GM23248 (cell line): ENCODE measurements around the gene PRSS33.

ENCODE experiments used
- EZH2 ChIP-seq: fragments of 200-600 bp; sonication (generic); IDR thresholded peaks from 2 replicates; pipeline ENCODE4 v1.6.1; 2018; ENCODE audit warnings: antibody characterized with exemption, mild to moderate bottlenecking; ENCODE audit not compliant: insufficient read depth, poor library complexity, severe bottlenecking
- EZH2phosphoT487 ChIP-seq: fragments of 200-600 bp; sonication (generic); IDR thresholded peaks from 2 replicates; pipeline ENCODE4 v1.6.1; 2018; ENCODE audit warnings: antibody characterized with exemption, moderate library complexity, mild to moderate bottlenecking, low read depth; ENCODE audit not compliant: insufficient read depth

DNA sequence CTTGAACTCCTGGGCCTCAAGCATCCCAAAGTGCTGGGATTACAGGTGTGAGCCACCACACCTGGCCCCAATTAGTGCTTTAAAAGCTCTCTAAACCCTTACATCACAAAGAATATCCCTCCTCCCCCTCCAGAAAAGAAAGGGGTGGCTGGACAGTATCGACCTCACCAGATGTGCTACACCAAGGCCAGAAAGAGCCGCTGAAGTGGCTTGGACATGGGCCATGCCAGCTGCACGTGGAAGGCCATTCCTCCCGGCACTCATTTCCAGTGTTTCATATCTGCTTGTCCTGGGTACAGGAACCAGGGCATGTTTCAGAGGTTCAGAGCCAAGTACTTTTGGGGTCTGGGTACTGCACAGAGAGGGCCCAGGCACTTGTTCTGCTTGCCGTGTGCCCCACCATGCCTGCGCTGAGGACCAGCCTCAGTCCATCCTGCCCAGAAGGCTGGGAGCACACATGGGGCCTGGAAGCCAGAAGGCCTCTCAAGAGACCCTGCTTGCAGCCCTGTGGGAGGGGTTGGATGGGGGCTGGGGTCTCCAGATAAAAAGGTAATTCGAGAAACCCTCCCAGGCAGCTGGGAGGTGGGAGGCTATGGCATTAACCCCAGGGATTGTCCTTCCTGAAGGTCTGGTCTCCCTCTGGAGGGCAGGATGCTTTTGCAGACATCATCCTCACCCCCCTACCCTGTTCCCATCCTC lies 38.5 kb downstream of the PRSS33 start:
- no peak for TF ChIP-seq EZH2
- TF ChIP-seq EZH2phosphoT487, result no peak
